Tibial nerve (tissue), 3 donors: ENCODE measurements around the gene PLXDC2.
A peak's percentile ranks its signal among the peaks of the same experiment; 100 is the strongest.

Experiments
- POLR2A ChIP-seq, 2 donors: fragments of 450-650 bp; IDR thresholded peaks; one replicate each; pipeline ENCODE4 v1.6.1; 2017; ENCODE audit warnings: antibody characterized with exemption in 2 of 2, mild to moderate bottlenecking in 2 of 2, moderate library complexity in 2 of 2
- TF ChIP-seq, protein P1 (sequence below), 5 experiments: fragments of 200-600 bp in 3 of 5; fragments of 450-650 bp in 2 of 5; sonication (generic) in 3 of 5; IDR thresholded peaks; one replicate each; pipeline ENCODE4 v1.5.1; 2016 to 2019; ENCODE audit warnings: antibody characterized with exemption in 5 of 5, mild to moderate bottlenecking in 3 of 5, moderate library complexity in 2 of 5

DNA sequence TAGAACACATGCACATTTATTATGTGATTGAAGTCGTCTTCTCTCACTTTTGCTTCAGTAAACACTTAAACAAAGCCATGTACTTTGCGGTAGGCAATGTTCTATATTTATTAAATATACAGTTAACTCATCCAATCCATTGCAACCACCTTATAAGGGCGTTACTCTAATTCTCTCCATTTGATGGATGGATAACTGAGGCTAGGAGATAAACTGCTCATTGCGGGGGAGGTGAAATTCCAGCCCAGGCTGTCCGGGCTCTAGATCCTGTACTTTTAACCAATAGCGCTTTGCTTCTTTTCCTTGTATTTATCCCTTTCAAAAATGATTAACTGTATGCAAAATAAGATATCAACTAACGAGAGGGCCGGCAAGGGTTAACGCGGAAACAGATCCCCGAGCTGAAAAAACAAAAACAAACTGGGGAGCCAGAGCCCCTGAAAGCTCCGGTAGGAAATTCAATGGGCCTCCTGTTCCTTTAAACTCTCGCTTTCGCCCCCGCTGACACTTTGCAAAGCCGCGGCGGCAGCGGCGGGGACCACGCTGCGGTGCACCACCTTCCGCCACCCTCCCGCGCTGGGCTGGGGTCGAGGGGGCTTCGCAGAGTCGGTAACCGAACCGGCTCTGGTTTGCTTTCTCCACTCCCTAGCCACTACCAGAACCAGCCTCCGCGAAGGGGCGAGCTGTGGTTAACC lies 1.0 kb upstream of the PLXDC2 start:
- TF ChIP-seq, protein P1, sequence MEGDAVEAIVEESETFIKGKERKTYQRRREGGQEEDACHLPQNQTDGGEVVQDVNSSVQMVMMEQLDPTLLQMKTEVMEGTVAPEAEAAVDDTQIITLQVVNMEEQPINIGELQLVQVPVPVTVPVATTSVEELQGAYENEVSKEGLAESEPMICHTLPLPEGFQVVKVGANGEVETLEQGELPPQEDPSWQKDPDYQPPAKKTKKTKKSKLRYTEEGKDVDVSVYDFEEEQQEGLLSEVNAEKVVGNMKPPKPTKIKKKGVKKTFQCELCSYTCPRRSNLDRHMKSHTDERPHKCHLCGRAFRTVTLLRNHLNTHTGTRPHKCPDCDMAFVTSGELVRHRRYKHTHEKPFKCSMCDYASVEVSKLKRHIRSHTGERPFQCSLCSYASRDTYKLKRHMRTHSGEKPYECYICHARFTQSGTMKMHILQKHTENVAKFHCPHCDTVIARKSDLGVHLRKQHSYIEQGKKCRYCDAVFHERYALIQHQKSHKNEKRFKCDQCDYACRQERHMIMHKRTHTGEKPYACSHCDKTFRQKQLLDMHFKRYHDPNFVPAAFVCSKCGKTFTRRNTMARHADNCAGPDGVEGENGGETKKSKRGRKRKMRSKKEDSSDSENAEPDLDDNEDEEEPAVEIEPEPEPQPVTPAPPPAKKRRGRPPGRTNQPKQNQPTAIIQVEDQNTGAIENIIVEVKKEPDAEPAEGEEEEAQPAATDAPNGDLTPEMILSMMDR (IDR thresholded peaks at IDR 0.05), result peak in 1 of 5 experiments; percentile 8
- no peak for TF ChIP-seq POLR2A (IDR thresholded peaks at IDR 0.05)
